ENCODE data around the gene SYNM.

Gene SYNM

DNA sequence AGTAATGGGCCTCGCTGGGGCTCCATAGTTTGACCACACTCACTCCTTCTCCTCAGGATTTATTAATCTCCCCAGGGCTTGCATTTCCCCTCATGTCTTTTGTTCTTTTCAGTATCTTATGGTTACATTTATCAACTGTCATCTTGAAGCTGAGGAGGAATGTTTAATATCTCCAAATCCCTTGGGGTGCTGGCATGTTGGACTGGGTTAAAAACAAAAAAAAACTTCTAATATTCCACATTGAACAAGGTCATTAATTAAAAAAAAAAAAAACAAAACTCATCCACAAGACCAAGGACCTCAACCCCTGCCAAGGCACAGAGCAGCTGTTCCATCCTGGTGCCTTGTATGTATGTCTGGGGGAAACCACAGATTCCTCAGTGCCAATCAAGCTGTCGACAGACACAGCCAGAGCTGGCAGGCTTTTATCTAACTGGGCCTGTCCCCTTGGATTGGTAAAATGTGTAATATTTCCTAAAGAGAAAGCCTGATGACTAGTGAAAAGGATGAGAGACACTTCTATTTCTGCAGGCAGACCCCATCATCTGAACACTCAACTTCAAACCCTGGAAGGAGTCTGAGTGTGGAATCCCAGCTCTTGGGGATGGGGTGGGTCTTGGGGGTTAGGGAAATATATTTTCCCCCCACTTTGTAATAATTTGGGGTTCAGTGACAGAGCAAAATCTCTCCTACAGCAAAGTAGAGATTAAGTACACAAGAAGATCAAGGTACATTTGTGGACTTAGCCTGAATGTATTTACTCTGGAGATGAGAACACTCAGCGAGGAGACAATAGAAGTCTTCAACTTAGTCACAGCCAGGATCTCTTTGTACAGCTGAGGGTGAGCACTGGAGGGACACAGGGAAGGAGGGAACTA is 75.4 kb downstream of the SYNM start:
- Histone ChIP-seq H3K27ac (no peak overlapping the region), H3K4me3 (no peak overlapping the region)

DNA sequence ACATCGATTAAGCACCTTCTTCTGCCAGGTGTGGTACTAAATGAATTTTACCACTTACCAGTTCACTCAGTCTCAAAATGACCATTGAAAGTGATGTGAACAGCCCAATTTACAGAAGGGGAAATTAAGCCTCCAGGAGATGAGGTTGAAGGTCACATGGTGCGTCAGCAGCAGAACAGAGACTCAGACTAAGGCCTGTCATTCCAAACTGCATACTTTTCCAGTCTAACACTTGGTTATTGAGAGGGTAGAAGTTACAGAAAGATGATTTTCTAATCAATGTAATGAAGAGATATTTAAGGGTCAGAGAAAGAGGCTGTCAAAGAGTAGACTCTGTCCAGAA is 76.1 kb downstream of the SYNM start:
- H3K4me3 ChIP-seq = no peak overlapping the region
- H3K27ac ChIP-seq = no peak overlapping the region

DNA sequence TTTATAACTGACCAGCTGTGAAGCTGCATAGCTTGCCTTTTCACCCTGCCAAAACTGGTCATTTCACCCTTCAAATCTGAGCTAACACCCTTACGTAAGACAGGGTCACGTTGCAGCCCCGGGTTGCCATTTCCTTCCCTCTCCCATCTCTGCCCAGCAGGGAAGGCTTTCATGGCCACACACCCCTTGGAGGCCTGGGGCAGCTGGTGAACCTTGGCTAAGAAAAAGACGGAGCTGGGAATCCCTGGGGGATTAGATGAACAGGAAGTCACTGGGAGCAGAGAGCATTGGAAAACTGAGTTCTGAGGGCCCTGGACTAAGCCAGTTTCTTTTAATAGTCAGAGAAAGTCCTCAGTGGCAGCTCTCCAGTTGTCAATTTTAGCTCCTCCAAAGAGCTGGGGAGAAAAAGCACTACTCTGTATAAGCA is 76.7 kb downstream of the SYNM start:
- Histone ChIP-seq H3K27ac (no peak overlapping the region), H3K4me3 (no peak overlapping the region)

DNA sequence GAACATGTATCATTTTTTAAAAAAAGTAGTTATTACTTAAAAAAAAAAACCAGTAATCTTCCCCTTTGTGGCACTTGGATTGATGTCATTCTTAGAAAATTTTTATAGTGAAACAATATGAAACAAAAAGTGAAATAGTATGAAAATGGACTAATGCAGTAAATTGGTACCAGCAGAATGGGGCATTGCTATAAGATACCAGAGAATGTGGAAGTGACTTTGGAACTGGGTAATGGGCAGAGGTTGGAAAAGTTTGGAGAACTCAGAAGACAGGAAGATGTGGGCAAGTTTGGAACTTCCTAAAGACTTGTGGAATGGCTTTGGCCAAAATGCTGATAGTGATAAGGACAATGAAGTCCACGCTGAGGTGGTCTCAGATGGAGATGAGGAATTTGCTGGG is 77.9 kb downstream of the SYNM start:
- Histone ChIP-seq H3K27ac (no peak overlapping the region), H3K4me3 (no peak overlapping the region)
